ENCODE results near the gene LUZP1. TPM values are rescaled to one million over a fixed set of nuclear protein-coding genes. Genes with fewer than 3 reads are reported as not detected.

Gene LUZP1
- total and polyA plus RNA-seq, 4 donors = 2.6 to 9.3 (median 5.1) TPM

DNA sequence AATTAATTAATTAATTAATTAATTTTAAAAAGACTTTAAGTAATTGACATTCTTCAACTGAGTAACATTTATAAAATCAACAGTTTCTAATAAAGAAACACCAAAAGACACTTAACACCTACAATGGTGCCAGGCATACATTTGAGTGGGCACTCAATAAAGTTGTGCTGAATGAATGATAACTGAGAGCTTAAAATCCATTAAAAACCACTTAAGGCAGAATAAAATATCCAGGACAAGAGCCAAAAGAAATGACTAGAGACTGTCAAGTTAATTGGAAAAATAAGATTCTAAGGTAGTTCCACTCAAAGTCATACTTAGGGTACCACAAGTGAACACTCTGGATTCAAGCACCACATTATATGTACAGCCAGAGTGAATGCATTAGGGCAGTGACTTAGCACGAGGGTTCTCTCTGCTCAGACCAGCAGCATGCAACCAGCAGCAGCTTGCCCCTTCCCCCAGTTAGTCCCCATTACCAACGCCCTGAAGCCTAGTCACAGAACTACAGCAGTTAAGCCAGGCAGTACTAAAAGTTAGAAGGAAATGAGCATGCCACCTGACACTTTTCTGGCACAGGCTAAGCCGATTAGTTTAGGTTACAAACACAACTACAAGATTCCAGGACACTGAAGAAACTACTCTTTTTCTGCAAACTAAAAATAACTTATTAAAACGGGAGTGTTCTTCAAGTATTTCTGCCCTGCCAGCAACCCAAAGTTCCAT, 46.5 kb downstream of the LUZP1 start:
- no peaks in the 10 kb centered on the region for H3K27me3 ChIP-seq (ENCODE audit: control insufficient read depth in 4 of 4, insufficient read depth in 4 of 4, low read length in 3 of 4)
- no peaks in the 10 kb centered on the region for H3K9me3 ChIP-seq (ENCODE audit: control insufficient read depth in 4 of 4, low read length in 3 of 4)
- 50% methylated on average over 4 of the region's 4 CpGs for WGBS
- no peak overlapping the region for H3K9ac ChIP-seq (ENCODE audit: low read depth in 1 of 2, low read length in 2 of 2)
- H3K4me3 ChIP-seq (ENCODE audit: low read depth in 1 of 3, low read length in 3 of 3) = no peak overlapping the region
- DNase-seq (ENCODE audit: low spot score) = no peak
- H3K27ac ChIP-seq (ENCODE audit: low read depth in 1 of 2, low read length in 2 of 2) = no peak overlapping the region
- H3K36me3 ChIP-seq (ENCODE audit: control insufficient read depth in 4 of 4, insufficient read depth in 3 of 4, low read depth in 1 of 4, low read length in 3 of 4) = no peaks in the 10 kb centered on the region
- TF ChIP-seq, protein P1, sequence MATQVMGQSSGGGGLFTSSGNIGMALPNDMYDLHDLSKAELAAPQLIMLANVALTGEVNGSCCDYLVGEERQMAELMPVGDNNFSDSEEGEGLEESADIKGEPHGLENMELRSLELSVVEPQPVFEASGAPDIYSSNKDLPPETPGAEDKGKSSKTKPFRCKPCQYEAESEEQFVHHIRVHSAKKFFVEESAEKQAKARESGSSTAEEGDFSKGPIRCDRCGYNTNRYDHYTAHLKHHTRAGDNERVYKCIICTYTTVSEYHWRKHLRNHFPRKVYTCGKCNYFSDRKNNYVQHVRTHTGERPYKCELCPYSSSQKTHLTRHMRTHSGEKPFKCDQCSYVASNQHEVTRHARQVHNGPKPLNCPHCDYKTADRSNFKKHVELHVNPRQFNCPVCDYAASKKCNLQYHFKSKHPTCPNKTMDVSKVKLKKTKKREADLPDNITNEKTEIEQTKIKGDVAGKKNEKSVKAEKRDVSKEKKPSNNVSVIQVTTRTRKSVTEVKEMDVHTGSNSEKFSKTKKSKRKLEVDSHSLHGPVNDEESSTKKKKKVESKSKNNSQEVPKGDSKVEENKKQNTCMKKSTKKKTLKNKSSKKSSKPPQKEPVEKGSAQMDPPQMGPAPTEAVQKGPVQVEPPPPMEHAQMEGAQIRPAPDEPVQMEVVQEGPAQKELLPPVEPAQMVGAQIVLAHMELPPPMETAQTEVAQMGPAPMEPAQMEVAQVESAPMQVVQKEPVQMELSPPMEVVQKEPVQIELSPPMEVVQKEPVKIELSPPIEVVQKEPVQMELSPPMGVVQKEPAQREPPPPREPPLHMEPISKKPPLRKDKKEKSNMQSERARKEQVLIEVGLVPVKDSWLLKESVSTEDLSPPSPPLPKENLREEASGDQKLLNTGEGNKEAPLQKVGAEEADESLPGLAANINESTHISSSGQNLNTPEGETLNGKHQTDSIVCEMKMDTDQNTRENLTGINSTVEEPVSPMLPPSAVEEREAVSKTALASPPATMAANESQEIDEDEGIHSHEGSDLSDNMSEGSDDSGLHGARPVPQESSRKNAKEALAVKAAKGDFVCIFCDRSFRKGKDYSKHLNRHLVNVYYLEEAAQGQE (IDR thresholded peaks at IDR 0.05) = no peak
- TF ChIP-seq, protein P2, sequence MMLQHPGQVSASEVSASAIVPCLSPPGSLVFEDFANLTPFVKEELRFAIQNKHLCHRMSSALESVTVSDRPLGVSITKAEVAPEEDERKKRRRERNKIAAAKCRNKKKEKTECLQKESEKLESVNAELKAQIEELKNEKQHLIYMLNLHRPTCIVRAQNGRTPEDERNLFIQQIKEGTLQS (IDR thresholded peaks at IDR 0.05) = no peak
- no peak for TF ChIP-seq SP1 (IDR thresholded peaks at IDR 0.05)
- TF ChIP-seq HNF4A (conservative IDR thresholded peaks at IDR 0.05) = no peak
- TF ChIP-seq HNF4G (IDR thresholded peaks at IDR 0.05) = no peak
- no peak for TF ChIP-seq GABPA (IDR thresholded peaks at IDR 0.05 in 1 of 2, conservative IDR thresholded peaks at IDR 0.05 in 1 of 2)
- no peak for TF ChIP-seq RAD21 (IDR thresholded peaks at IDR 0.05)
- H3K4me1 ChIP-seq (ENCODE audit: control insufficient read depth in 4 of 4, insufficient read depth in 4 of 4, low read length in 3 of 4) = peaks cover 0 to 18% (median 4%) of the 10 kb centered on the region in 4 donors

DNA sequence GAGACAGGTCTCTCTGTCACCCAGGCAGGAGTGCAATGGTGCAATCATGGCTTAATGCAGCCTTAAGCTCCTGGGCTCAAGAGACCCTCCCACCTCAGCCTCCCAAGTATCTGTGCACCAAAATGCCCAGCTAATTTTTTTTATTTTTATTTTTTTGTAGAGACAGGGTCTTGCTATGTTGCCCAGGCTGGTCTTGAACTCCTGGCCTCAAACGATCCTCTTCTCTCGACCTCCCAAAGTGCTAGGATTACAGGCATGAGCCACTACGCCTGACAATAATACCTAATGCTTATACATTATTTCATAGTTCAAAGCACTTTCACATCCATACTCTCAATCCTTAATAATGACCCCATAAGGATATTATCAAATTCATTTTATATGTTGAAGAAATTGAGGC, 48.3 kb downstream of the LUZP1 start:
- H3K27me3 ChIP-seq (ENCODE audit: control insufficient read depth in 4 of 4, insufficient read depth in 4 of 4, low read length in 3 of 4) = no peaks in the 10 kb centered on the region
- no peak overlapping the region for H3K27ac ChIP-seq (ENCODE audit: low read depth in 1 of 2, low read length in 2 of 2)
- WGBS = 98% methylated on average over 3 of the region's 3 CpGs
- no peak for DNase-seq (ENCODE audit: low spot score)
- H3K4me1 ChIP-seq (ENCODE audit: control insufficient read depth in 4 of 4, insufficient read depth in 4 of 4, low read length in 3 of 4) = peaks cover 0 to 18% (median 4%) of the 10 kb centered on the region in 4 donors
- H3K4me3 ChIP-seq (ENCODE audit: low read depth in 1 of 3, low read length in 3 of 3) = no peak overlapping the region
- H3K9me3 ChIP-seq (ENCODE audit: control insufficient read depth in 4 of 4, low read length in 3 of 4) = no peaks in the 10 kb centered on the region
- TF ChIP-seq, protein P3, sequence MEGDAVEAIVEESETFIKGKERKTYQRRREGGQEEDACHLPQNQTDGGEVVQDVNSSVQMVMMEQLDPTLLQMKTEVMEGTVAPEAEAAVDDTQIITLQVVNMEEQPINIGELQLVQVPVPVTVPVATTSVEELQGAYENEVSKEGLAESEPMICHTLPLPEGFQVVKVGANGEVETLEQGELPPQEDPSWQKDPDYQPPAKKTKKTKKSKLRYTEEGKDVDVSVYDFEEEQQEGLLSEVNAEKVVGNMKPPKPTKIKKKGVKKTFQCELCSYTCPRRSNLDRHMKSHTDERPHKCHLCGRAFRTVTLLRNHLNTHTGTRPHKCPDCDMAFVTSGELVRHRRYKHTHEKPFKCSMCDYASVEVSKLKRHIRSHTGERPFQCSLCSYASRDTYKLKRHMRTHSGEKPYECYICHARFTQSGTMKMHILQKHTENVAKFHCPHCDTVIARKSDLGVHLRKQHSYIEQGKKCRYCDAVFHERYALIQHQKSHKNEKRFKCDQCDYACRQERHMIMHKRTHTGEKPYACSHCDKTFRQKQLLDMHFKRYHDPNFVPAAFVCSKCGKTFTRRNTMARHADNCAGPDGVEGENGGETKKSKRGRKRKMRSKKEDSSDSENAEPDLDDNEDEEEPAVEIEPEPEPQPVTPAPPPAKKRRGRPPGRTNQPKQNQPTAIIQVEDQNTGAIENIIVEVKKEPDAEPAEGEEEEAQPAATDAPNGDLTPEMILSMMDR (IDR thresholded peaks at IDR 0.05; ENCODE audit: low read depth, low read length, missing input control) = no peak
- TF ChIP-seq HNF4G (IDR thresholded peaks at IDR 0.05) (no peak), YY1 (IDR thresholded peaks at IDR 0.05) (no peak), GABPA (IDR thresholded peaks at IDR 0.05 in 1 of 2, conservative IDR thresholded peaks at IDR 0.05 in 1 of 2) (no peak), FOXA1 (IDR thresholded peaks at IDR 0.05) (no peak), HNF4A (conservative IDR thresholded peaks at IDR 0.05) (no peak), JUND (IDR thresholded peaks at IDR 0.05) (no peak), NR2F2 (IDR thresholded peaks at IDR 0.05) (no peak), RAD21 (IDR thresholded peaks at IDR 0.05) (no peak), SP1 (IDR thresholded peaks at IDR 0.05) (no peak), RXRA (IDR thresholded peaks at IDR 0.05) (no peak), TAF1 (conservative IDR thresholded peaks at IDR 0.05) (no peak), FOXA2 (IDR thresholded peaks at IDR 0.05) (no peak)
- TF ChIP-seq, protein P2 (IDR thresholded peaks at IDR 0.05) = no peak
- TF ChIP-seq, protein P4, sequence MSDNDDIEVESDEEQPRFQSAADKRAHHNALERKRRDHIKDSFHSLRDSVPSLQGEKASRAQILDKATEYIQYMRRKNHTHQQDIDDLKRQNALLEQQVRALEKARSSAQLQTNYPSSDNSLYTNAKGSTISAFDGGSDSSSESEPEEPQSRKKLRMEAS (IDR thresholded peaks at IDR 0.05) = no peak
- TF ChIP-seq, protein P5, sequence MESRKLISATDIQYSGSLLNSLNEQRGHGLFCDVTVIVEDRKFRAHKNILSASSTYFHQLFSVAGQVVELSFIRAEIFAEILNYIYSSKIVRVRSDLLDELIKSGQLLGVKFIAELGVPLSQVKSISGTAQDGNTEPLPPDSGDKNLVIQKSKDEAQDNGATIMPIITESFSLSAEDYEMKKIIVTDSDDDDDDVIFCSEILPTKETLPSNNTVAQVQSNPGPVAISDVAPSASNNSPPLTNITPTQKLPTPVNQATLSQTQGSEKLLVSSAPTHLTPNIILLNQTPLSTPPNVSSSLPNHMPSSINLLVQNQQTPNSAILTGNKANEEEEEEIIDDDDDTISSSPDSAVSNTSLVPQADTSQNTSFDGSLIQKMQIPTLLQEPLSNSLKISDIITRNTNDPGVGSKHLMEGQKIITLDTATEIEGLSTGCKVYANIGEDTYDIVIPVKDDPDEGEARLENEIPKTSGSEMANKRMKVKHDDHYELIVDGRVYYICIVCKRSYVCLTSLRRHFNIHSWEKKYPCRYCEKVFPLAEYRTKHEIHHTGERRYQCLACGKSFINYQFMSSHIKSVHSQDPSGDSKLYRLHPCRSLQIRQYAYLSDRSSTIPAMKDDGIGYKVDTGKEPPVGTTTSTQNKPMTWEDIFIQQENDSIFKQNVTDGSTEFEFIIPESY (IDR thresholded peaks at IDR 0.05) = no peak
- H3K9ac ChIP-seq (ENCODE audit: low read depth in 1 of 2, low read length in 2 of 2) = no peak overlapping the region
- H3K36me3 ChIP-seq (ENCODE audit: control insufficient read depth in 4 of 4, insufficient read depth in 3 of 4, low read depth in 1 of 4, low read length in 3 of 4) = no peaks in the 10 kb centered on the region

Measured in liver (tissue), 9 donors.